Activated CD4-positive, alpha-beta T cell treated with anti-CD3 and anti-CD28 coated beads for 24 hours (primary cell): ENCODE data around the gene MAPK8IP1.
A peak's percentile ranks its signal among the peaks of the same experiment; 100 is the strongest.

ENCODE experiments used
- DNase-seq, 2 donors: peaks; one replicate each; pipeline ENCODE4 v3.0.0-alpha.2; 2020; ENCODE audit warnings: low read depth in 2 of 2

The MAPK8IP1 gene

GRCh38 chr11:45909594-45910475 is 24.4 kb downstream of the MAPK8IP1 start:
- DNase-seq = no peak

- no peak for DNase-seq
These were observed 25.2 kb downstream of the MAPK8IP1 start for GRCh38 chr11:45910623-45911022.

- no peak for DNase-seq
These were observed 28.1 kb downstream of the MAPK8IP1 start for GRCh38 chr11:45913514-45913913.

- no peak for DNase-seq
These were observed 28.6 kb downstream of the MAPK8IP1 start for GRCh38 chr11:45913942-45914635.

GRCh38 chr11:45915446-45915845 is 30.0 kb downstream of the MAPK8IP1 start:
- DNase-seq = no peak

DNA sequence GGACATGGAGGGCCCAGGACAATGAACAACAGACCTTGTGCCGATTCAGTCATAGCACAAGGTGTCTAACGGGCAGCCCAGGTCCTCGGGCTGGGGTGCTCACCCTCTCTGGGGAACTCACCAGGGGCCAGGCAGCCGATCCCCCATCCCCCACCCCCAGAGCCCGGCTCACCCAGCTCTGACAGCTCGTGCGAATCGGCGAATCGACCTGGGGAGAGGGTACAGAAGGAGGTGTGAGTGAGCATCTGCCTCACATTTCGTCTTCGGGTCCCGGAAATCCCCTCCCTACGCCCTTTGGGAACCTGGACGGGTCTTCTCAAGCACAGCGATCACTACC is 31.8 kb downstream of the MAPK8IP1 start:
- no peak for DNase-seq

- DNase-seq = peak; percentile 87 to 88
These were observed 32.3 kb downstream of the MAPK8IP1 start, which contains the start of gene PEX16 for GRCh38 chr11:45917623-45918330. TSS of gene PEX16 (minus strand) at chr11:45917877. CDS start at chr11:45917811, 66 bp downstream.

DNA sequence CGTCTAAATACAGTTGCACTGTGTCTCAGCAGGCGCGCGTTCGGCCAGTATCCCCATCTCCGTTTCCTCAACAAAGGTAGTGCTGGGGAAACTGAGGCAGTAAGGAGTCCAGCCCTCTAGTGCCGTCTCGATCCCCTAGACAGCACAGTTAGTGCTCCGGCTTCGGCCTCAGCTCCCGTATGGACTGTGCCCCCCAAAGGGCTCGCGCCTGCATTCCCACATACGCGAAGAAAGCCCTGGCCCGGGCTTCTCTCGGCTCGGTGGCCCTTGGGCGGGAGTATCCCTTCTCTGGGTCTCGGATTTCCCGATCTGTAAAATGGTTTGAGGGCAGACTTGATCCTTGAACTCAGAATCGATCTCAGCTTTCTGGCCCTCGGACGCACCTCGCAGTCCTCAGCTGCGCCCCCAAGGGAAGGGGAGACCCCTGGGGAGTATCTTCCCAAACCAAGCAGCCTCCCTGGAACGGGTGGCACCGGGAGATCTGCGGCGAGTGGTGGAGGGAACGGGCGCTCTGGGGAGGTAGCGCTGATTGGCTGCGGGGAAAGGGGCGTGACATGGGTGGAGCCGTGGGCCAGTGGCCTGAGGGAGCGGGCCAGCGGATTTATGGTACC is 33.0 kb downstream of the MAPK8IP1 start:
- peak; percentile 35 to 64 for DNase-seq

DNA sequence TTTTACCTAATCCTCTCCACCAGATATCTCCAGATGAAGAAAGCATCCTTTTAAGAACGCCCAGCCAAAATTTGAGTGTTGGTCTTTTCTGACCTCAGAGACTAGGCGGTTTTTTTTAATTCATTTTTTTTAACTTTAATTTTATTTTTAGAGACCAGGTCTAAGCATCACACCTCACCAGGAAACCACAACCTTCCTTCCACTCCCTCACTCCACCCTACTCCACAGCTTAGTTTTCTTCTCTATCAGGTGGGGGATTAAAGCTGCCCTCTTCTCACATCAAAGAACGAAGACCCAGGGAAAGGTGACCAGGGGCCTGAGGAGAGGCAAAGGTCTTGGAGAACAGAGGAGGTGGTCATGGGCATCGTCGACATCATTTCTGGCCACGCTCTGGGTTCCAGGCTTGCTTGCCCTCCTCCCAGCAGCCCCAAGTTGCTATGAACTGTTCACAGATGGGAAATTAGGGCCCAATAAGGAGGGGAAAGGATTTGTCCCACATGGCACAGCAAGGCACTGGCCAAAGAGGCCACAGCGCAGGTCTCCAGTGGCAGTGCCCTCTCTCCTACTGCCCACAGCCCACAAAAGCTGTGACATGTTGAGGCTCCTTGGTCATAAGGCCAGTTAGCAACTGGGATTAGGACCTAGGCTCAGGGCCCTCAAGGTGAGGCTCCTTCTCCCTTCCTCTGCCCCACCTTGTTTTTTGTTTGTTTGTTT is 33.7 kb downstream of the MAPK8IP1 start:
- no peak for DNase-seq

DNA sequence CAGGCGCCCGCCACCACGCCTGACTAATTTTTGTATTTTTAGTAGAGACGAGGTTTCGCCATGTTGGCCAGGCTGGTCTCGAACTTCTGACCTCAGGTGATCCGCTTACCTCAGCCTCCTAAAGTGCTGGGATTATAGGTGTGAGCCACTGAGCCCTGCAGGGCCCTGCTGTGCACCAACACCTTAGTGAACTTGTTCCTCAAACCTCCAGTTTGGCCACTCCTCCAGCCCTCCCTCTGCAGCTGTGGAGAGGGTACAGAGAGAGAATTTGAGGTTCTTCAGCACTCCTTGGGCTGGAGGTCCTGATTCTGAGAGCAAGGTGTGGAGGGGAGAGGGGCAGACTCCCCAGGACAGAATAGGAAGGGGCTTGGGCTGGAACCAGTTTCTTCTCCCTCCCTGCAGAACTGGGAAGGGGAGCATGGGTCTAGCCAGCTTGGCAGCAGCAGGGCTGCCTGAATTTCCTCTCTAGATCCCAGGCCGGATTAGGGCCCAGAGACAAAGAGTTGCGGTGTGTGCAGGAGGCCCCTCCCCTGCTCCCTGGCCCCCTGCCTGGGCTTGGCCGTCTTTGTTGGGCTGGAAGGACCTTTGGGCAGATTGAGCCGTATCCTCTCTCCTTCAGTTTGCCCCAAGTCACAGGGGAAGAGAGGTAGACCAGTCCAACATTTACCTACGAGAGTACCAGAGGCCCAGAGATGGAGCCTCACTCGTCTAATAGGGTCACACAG is 34.5 kb downstream of the MAPK8IP1 start:
- no peak for DNase-seq

DNA sequence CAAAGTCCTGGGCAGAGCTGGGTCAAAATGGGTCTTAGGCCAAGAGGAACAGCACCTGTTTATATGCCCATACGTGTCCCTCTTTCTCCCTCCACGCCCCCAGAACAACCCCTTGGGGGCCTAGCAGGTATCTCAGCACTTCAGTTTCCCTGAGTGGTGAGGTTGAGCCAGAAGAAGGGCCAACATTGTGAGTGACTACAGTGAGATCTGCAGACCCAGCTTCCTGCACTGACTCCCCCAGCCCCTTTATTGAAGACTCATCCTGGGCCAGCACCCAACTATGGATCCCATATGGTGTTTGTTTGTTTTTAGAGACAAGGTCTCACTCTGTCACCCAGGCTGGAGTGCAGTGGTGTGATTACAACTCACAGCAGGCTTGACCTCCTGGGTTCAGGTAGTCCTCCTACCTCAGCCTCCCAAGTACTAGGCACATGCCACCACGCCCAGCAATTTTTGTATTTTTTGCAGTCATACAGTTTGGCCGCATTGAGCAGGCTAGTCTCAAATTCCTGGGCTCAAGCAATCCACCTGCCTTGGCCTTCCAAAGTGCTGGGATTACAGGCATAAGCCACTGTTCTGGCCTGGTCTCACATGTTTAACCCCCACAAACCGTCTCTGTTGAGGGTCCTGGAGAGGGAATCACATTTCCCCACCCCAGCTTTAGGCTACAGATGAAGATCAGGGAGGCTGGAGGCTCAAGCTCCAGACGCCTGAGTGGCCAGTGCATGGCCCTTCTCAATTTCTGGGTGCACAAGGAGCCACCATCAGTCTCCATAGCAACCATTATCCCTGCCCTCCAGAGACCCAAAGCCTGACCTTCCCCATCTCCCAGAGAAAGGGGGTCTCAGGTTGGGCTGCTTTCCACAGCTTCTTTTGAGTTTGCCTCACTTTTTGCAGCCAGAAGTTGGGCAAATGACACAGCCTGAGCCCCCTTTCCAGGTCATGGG is 35.4 kb downstream of the MAPK8IP1 start:
- DNase-seq = no peak

DNA sequence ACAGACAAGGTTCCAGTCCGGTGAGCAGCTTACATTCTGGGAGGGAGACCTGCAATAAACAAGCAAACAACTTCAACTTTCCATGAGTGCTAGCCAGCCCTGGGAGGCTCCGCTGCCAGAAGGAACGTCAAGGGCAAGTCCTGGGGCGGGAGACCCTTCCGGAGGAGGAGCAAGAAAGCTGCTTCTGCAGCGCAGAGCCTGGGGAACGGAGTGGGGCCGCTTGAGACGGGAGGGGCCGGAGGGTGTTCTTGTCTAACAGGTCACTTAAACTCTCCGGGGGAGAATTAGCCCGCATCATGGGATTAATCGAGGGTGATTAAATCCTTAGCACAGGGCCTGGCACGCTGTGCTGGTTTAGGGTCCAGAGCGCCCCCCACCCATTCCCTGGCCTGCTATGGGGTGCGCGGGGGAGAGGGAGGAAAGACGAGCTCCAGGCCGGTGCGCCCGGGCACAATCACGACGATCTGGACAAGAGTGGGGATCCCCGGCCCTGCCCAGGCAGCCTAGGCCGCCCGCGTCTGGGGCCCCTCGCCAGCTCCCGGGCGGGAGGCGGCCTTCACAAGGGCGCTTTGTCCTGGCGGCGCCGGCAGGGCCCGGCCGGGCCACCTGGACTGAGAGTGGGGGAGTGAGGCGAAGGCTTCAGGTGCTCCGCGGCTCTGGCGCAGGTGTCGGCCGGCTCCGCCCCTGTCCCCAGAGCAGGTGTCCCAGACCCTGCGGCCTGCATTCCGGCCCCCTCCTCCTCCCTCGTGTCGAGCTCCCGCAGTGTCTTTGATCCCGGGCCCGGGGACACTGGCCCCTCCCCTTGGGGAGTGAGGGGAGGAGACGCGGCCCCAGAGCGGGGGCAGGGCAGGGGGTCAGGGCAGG is 36.3 kb downstream of the MAPK8IP1 start:
- no peak for DNase-seq

DNA sequence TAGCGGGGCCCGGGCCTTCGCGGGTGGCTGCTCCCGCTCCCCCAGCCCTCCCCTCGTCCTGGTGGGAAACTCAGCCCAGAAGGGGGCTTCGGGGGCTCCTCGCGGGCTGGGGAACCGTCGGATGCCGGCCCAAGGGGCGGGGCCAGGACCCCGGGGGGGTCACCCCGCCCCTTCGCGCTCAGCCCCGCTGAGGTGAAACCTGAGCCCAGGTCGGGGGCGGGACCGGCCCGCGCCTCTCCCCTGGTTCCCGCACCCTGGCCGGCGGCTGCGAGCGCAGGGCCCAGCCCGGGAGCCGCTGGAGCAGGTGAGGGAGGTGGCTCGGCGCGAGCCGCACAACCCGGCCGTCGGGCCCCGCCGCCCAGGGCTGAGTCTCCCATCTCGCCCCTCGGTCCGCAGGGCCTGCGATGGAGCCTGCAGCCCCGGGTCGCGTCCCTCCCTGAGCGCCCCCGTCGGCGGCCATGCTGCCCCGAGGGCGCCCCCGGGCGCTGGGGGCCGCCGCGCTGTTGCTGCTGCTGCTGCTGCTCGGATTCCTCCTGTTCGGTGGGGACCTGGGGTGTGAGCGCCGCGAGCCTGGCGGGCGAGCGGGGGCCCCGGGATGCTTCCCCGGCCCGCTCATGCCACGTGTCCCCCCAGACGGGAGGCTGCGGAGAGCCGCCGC is 37.1 kb downstream of the MAPK8IP1 start, which contains the start of gene LARGE2:
Gene LARGE2 (plus strand): TSS at position 232 of the 658 bp plus-strand sequence. CDS start 227 bp downstream, at position 459.
- DNase-seq = no peak

GRCh38 chr11:45924036-45924915 is 38.8 kb downstream of the MAPK8IP1 start:
- no peak for DNase-seq

DNA sequence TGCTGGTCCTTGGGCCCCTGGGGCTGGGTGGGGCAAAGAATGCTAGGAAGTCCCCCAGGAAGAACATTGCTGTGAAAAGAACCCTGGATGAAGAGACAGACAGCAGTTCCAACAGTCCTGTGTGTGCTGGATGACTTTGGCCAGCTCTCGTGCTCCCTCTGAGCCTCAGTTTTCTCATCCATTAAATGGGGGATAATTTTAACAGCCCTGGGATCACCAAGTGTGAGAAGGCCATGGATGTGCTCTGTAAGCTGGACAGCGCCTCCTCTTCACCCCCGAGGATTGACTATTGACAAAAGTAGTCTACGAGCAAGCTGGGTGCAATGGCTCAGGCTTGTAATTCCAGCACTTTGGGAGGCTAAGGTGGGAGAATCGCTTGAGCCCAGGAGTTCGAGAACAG is 39.5 kb downstream of the MAPK8IP1 start:
- DNase-seq = no peak

DNA sequence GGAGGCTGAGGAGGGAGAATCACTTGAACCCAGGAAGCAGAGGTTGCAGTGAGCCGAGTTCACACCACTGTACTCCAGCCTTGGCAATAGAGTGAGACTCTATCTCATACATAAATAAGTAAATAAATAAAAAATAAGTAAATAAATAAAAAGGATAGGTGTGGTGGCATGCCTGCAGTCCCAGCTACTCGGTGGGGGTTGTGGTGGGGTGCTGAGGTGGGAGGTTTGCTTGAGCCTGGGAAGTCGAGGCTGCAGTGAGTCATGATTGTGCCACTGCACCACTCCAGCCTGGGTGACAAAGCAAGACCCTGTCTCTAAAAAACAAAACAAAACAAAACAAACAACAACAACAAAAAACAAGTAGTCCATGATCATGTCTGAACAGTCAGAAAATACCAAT is 40.1 kb downstream of the MAPK8IP1 start:
- DNase-seq = no peak

GRCh38 chr11:45926001-45926401 is 40.5 kb downstream of the MAPK8IP1 start:
- DNase-seq = no peak
